NCI-H1105 treated with DMSO at 0.1 percent for 48 hours (cell line): Measurements from ENCODE around the gene FGFBP2.

Source experiments
- DNase-seq: peaks from one replicate; lab custom pipeline; 2025; lab: John Stamatoyannopoulos, UW

Gene FGFBP2, protein sequence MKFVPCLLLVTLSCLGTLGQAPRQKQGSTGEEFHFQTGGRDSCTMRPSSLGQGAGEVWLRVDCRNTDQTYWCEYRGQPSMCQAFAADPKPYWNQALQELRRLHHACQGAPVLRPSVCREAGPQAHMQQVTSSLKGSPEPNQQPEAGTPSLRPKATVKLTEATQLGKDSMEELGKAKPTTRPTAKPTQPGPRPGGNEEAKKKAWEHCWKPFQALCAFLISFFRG

DNA sequence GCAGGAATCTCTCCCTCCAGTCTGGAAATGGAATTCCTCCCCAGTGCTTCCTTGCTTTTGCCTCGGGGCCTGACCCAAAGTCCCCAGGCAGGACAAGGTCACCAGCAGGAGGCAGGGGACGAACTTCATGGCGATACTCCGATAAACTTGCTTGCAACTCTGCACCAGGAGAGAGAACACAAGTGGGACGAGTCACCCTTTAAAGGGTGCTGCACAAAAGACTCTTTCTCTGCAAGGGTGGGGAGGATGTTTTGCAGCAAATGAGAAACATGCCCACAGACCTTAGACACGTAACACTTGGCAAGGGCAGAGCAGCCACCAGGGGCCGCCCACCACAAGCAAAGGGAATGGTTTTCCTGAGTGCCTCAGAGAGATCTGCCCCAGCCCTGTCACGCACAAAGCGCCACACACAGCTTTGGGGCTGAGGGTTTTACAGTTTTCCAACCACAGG is at the start of gene FGFBP2:
Gene FGFBP2 (minus strand): TSS at position 175 of the 451 bp plus-strand sequence. CDS start 46 bp downstream, at position 129.
- DNase-seq, result no peak

DNA sequence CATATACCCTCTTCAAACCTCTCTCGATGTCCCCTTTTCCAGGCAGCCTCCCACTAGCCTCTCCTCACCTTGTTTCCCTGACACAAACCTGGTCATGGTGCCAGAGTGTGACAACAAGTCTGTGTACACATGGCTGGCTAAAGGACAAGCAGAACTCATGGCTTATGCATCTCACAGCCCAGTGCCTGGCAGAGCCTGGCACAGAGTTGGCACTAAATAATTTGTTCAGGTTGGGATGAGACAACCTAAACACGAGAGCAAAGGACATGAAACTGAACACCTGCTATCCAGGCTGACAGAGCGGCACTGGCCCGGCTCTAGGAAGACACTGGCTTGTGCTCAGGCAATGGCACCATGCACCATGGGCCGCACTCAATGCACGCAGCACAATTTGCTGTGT is 48.2 kb upstream of the FGFBP2 start:
- no peak for DNase-seq

DNA sequence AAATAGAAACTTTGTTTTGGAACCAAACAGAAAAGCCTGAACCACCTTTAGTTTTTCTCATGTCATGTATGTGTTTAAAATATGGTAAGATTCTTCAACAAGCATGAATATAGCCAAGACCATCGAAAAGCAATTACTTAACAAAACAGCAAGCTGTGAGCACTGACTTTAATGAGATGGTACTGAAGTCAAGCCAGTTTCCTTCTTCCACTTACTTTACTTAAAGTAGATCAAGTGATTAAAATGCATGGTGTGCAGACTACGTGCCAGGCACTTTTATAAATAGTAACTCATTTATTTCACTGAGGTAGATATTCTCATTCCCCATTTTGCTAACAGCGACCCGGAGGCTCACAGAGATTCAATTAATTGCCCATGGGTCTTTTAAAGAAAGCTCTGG is 46.2 kb upstream of the FGFBP2 start:
- DNase-seq, result no peak

DNA sequence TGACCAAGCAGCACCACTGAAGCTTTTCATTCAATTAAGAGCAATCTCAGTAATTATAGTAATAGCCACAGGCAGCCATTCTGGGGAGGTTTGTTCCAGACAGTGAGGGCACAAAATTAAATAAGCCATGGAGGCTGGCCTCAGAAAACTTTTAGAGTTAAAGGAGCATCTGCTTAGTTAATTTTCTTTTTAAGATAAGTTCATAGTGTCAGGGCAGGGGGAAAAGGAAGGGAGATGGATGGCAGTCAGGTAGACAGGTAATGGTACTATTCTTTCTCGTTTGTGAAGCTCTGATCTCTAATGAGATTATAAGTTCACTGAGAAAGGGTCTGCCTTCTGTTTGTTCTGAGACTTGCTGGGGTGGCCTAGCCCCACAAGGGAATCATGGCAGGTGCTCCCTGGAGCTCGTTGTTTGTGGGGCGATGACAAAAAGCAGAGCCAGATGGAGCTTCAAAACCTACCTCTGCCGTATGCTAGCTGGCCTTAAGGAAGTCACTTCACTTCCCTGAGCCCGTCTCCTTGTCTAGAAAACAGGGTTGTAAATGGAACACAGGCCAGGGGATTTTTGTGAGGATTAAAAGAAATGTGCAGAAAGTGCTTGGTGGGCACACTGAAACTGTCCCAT is 44.6 kb upstream of the FGFBP2 start:
- DNase-seq, result no peak

DNA sequence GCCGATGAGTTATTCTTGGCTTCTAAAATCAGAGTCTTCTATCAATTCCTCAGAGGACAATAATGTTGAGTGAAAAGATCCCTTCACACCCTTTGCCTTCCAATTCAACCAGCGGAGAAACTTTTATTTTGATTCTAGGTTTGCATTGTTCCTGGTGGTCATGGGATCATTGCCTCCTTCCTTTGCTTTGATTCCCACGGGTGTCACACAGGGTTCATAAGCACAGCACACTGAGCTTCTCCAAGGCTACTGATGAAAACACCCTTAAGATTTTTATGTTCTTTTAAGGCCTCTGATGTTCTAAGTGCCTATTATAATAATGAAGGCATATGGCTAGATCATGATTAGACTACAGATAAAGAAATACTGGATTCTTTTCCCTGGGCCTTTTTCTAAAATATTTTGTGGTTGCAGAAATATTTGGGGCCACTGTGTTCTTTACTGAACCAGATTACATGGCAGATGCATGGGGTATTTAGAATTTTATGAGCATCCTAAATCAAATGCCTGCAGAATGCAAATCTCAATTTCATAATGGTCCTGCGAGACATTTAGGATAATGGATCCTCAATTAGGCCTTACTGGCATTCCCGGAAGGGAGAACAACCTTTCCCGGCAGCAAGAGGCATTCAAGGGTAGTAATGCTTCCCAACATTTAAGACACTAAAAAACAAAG is 43.9 kb upstream of the FGFBP2 start:
- peak; percentile 0 for DNase-seq

DNA sequence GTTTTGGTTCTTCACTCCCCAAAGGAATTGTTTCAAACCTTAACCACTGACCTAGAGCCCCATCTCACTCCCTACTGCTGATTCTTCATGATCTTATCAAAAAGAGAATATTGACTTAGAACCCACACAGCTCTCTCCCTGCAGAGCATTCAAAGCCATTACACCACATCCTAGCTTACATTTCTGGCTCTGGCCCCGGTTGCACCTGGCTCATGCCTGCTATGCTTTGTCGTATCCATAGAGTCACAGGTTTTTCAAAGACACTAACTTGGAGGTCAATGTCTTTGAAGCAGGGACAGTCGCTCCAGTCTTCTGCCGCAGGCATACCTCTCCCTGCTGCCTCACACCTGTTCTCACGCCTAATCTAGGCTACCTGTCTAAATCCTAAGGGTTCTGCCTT is 42.7 kb upstream of the FGFBP2 start:
- DNase-seq, result no peak

DNA sequence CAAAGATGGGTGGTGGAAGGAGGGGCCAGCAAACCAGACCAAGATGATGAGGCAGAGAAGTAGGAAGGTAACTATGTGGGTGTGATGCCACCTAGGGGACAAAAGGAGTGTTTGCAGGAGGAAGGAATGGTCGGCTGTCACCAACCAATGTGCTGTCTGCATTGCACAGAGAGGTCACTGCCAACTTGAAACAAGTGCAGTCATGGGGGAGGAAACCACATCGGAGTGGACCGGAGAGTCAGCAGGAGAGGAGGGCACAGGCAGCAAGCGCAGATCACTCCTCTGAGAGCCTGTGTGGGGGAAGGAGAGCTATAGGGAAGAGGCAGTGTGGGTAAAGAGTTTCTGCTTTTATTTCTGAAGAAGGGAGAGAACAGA is 38.5 kb upstream of the FGFBP2 start:
- peak; percentile 45 for DNase-seq

DNA sequence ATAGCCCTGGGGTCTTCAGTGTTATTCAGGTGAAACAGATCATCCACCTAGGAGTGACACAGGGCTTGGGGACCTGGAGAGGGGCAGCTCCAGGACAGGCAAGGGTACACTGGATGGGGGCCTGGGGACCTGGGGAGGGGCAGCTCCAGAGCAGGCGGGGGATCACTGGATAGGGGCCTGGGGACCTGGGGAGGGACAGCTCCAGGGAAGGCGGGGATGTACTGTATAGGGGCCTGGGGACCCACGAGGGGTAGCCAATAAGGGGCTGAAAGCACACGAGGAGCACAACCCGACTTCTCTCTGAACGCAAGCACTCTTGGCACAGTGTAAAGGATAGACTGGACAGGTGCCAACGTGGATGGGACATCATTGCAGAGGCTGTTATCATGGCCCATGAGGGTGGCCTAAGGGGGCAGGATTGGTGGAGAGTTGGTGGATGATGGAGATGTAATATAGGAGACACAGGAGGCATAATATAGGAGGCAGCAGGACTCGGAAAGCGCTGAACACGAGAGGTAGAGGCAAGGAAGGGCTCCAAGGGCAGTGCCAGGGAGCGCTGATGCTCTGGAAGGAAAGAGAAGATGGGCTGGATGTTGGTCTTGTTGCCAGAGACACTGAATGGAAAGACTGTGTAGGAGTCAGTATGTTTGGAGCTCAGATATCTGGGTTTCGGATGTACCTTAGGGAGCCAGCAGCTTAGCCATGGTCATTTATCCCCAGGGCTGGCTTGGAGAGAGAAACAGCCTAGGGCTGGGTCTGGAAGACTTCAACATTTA is 37.9 kb upstream of the FGFBP2 start:
- DNase-seq, result no peak

DNA sequence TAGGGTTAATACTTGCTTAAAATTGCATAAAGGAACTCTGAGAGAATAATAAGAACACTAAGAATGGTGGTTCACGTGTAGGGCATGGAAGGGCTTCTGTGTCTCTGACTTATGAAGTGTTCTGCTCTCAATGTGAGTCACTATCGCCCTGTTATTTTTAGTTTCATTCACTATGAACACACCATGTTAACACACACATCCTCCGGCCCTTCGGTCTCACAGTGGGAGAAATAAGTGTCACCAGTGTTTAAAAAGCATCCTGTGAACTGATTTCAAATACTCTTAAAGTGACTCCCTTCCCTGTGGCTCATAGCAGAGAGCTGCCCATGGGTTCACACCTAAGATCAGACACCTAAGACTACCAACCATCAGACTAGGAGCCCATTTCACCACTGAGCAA is 33.8 kb upstream of the FGFBP2 start:
- DNase-seq, result no peak

DNA sequence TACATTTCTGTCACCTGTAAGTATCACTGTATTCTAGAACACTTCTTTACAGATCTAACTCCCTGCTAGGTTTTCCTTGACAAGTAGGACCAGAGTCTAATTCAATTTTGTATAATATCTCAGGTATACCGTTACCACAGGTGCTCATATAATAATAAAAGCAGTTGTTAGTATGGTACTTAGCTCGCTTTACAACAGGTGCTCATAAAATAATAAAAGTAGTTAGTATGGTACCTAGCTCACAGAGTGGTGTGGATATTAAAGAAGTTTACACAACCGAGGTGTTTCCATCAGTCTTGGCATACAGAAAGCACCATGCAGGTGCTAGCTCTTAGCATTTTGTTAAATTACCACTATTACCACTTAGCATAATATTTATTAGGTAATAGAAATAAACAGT is 32.9 kb upstream of the FGFBP2 start:
- no peak for DNase-seq

DNA sequence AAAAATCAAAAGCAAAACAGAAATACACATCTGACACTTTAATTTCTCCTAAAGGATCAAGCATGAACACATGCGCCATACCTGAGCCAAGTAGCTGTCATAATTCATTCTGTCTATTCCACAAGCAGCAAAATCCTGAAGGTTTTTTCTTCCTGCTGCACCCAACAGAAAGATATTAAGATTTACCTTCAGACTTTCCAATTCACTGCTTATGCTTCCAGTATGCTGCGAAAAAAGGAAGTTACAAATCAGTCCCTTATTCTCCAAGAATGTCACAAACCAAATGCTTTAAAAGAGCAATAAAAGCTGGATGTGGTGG is 29.2 kb upstream of the FGFBP2 start:
- DNase-seq, result no peak

DNA sequence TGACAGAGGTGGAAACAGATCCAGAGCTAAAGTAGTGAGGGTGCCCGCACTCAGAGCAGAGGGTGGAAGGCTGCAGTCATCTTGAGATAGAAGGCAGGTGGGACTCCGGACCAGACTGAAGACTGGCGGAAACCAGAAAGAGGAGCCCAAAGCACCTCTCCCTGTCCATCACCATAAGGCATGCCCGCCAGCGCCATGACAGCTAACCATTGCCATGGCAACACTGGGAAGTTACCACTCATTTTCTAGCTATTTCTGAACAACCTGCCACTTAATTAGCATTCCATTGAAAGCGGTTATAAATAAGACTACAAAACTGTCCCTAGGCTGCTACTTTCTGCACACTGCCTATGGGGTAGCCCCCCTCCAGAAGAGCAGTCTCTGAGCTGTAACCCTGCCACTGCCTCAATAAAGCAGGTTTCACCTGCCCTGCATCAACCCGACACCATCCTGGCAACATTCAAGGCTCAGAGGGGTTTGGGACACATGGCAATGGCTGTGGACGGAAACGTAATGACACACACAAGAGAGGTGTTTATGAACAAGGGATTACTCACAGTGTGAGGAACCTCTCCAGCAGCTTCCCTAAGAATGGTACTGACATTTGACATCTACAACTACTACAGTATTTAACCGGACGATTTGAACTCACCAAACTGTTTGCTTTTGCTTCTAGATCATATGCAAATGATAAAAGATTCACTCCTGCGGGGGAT is 27.8 kb upstream of the FGFBP2 start:
- no peak for DNase-seq

DNA sequence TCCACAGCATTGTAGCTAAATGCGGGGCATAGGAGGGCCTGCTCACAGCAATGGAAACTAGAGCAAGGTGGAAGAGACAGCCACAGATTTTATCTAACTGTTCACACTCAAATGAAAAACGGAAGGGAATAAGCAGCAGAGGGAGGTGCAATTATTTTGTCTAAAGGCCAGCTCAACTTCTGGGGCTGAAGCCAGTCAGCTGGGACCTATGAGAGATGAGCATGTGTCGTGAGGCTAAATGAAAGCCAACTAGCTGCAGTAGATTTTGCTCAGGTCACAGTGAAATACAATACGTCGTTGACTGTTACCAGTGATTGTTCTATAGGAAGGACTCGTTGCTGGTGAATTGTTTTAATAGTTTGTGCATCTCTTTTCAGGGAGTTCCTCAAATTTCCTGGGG is 26.4 kb upstream of the FGFBP2 start:
- DNase-seq, result no peak

DNA sequence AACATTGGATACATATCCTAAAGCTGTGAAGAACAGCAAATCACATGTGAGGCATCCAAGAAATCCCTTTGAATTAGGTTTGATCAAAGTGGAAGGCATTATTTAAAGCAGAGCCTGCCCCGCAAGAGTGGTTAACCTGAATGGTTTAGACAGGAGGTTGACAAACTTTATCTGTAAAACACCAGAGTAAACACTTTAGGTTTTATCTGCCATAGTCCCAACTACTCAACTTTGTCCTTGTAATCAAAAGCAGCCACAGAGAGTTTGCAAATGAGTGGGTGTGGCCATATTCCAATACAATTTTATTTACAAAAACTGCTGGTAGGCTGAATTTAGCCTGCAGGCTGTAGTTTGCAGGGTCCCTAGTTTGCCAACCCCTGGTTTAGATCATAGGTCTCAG is 25.2 kb upstream of the FGFBP2 start:
- DNase-seq, result no peak

DNA sequence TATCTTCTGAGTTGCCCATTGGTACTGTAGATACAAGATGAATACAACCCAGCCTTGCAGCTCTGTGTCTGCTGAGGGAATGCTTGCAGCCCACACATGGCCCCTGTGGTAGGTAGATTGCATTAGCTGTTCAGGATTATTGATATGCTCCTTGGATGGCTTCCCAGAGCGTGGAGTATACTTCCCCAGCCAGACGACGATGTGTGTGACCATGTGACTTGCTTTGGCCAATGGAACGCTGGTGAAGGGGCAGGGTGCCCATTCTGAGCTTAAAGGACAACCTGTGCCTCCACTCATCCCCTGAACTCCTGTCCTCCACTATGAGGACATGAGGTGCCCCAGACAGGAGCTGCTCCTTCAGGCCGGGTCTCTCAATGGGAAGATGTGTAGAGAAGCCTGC is 23.9 kb upstream of the FGFBP2 start:
- DNase-seq, result no peak

DNA sequence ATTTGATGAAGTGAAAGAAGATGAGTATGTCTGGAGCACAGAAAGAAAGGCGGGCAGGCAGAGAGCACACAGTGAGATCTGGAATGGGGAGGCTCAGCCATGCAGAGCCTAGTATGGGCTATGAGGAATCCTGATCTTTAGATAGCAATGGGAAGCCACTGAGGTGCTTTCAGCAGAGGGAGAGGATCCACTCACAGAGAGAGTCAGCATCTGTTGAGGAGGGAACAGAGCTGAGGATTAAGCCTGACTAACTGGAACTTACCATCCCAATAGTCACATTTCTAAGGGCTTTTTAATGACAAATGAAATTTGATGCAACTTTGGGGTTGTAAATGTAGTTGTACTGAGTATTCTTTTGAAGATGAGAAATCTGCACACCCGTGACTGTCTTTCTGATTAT is 20.6 kb upstream of the FGFBP2 start:
- DNase-seq, result no peak

DNA sequence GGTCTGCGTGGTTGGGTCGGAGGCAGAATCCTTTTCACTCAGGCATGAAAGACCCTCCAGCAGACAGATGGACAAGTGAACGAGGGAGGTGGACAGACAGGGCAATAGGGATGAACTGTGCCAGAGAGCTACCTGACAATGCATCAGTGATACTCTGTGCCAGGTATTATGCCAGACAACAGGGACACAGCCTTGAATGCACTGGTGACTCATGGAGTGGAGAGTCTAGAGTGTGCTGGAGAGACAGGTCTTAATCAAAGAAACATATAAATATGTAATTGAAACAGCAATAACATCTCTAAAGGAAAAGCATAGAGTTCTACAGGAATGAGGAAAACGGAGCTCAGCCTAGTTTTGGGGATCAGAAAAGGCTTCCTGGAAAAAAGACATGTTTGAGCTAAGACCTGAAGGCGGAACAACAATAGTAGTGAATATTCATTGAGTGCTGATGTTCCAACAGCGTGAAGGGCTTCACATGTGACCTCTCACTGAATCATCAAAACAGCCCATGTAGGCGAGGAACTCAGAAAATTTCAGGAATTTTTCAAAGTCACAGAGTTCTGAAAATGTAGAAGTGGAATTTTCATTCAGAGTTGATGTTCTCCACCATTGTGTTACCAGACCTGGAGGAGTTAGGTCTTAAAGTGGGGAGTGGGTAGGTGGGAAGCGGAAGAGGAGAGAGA is 20.0 kb upstream of the FGFBP2 start:
- DNase-seq, result no peak

DNA sequence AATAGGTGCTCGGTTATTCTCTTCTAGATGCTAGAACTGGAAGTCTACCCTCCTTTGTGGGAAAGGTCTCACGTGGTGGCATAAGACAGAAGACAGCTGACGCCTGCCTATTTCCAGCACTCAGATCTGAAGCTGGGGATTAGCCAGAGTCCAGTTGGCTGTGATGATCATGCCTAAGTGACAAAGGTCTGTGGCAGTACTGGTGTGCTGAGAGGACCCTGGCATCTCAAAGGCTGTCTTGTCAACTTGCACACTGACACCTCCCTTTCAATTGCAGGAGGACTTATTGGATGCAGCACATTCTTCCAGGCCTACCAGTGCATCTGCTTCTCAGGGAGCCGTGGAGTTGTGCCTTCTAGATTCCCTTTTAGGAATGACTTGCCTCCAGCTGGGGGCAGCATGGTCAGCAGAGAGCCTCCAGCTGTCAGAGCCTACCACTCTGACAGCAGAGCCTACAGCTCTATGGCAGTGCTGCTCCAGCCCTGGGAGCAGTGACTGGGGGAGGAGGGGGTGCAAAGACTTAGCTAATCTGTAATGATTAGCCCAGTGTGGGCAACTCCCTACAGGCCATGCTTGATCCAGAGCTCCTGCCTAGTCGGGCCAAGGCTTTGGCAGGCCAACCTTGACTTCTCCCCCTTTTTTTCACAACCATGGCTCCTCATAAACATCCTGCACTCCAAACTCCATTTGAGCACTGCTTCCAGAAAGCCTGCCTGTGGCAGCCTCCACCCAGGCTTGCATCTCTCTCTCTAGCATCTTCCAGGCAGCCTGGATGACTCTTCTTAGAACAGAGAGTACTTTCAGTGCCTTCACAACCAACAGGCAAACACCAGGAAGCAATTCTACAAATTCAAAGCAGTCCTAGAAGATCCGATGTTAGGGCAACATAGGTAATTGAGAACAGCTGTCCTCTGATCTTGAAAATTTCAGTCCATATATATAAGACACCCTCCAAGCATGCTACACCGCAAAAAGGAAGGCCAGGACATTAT is 13.8 kb upstream of the FGFBP2 start:
- no peak for DNase-seq

DNA sequence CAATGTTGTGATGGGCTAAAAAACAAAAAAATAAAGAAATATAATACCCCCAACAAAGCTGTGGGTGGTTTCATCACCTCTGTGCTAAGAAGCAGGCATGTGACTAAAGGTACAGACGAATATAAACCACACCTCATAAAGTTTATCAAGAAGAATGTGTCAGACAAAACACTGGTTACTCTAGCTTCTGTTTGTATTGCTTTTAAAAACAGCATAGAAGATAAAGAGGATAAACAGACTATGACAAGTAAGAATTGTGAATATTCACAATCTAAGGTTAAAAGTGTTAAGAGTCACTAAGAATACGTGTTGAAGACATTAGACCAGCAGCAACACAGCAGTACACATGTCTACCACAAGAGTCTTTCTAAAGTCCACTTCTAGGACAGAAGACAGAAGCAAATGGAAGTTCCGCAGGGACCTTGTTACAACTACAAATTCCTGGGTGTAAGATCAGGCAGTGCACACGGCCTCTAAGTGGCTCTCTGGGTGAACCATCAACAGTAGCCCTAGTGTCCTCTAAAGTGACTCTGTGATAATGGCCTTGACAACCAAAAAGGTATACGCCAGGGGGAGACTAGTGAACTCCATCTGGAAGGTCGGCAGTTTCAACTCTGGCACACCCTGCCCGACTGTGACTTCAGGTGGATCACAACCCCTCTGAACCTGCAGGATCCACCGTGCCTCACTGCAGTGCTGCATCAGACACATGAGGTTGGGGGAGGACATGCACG is 8.3 kb upstream of the FGFBP2 start:
- no peak for DNase-seq
